H1 (cell line): ENCODE results near the gene CD200R1L. TPM values are rescaled to one million over a fixed set of nuclear protein-coding genes. Genes with fewer than 3 reads are reported as not detected.

Experiments
- CTCF ChIA-PET: fragments of 300-600 bp; sonication (Branson Sonifier 250); formaldehyde crosslinking; loops from one replicate; lab custom pipeline; 2021; ENCODE audit not compliant: partially characterized antibody; lab: Charles Lee
- POLR2A ChIA-PET: fragments of 300-600 bp; sonication (Branson Sonifier 250); formaldehyde crosslinking; loops from one replicate; lab custom pipeline; 2021; ENCODE audit warnings: inconsistent platforms; ENCODE audit not compliant: partially characterized antibody; lab: Charles Lee
- DNase-seq, 2 experiments: peaks; one replicate each; pipeline versions ENCODE4 v3.0.0 to v3.0.0-alpha.2; 2010 to 2022; ENCODE audit warnings: low spot score in 2 of 2, low read depth in 1 of 2, mixed read lengths in 1 of 2
- FAIRE-seq: peaks from 2 replicates; lab custom pipeline; 2011; peaks lifted over from hg19 to GRCh38; lab: Jason Lieb, UNC
- H2AFZ ChIP-seq: 2 replicates; pipeline ENCODE4 v1.8.1; 2012; ENCODE audit warnings: low read length, inconsistent platforms
- H2AK5ac ChIP-seq: 2 replicates; pipeline ENCODE4 v1.6.1; 2013; ENCODE audit warnings: low read depth, low read length
- H2BK120ac ChIP-seq: replicated peaks from 2 replicates; pipeline ENCODE3; 2013; ENCODE audit warnings: low read depth, low read length, inconsistent platforms
- H2BK12ac ChIP-seq: 2 replicates; pipeline ENCODE4 v1.6.1; 2013; ENCODE audit warnings: low read depth, low read length
- H2BK15ac ChIP-seq: 2 replicates; pipeline ENCODE4 v1.6.1; 2013; ENCODE audit warnings: low read length
- H2BK20ac ChIP-seq: 2 replicates; pipeline ENCODE4 v1.6.1; 2013; ENCODE audit warnings: low read length
- H2BK5ac ChIP-seq: 2 replicates; pipeline ENCODE4 v1.6.1; 2013; ENCODE audit warnings: low read depth, low read length
- H3K14ac ChIP-seq: 2 replicates; pipeline ENCODE4 v1.6.1; 2013; ENCODE audit warnings: inconsistent platforms; ENCODE audit not compliant: insufficient read length
- H3K18ac ChIP-seq: 2 replicates; pipeline ENCODE4 v1.6.1; 2013; ENCODE audit warnings: low read length; ENCODE audit errors: extremely low read depth
- H3K23ac ChIP-seq: 2 replicates; pipeline ENCODE4 v1.6.1; 2013; ENCODE audit warnings: inconsistent platforms; ENCODE audit not compliant: insufficient read length
- H3K23me2 ChIP-seq: 2 replicates; pipeline ENCODE4 v1.6.1; 2013; ENCODE audit warnings: low read depth, low read length
- H3K27ac ChIP-seq: 2 replicates; pipeline ENCODE4 v1.6.1; 2011; ENCODE audit warnings: low read depth, low read length, inconsistent platforms
- H3K27me3 ChIP-seq, 4 experiments: replicated peaks in 1 of 4; 1 replicate in 1 of 4; 2 replicates in 3 of 4; pipeline versions ENCODE4 v1.6.1 to v1.8.1; 2011 to 2013; ENCODE audit warnings: low read length in 3 of 4, mild to moderate bottlenecking in 3 of 4, inconsistent platforms in 2 of 4, mixed read lengths in 2 of 4, moderate library complexity in 1 of 4; ENCODE audit not compliant: control insufficient read depth in 3 of 4, insufficient read depth in 3 of 4; ENCODE audit errors: extremely low read depth in 1 of 4
- H3K36me3 ChIP-seq, 4 experiments: 2 replicates each; pipeline versions ENCODE4 v1.6.1 to v1.8.1; 2011 to 2013; ENCODE audit warnings: mild to moderate bottlenecking in 4 of 4, low read length in 3 of 4, moderate library complexity in 2 of 4, control low read depth in 1 of 4, inconsistent platforms in 1 of 4; ENCODE audit not compliant: insufficient read depth in 4 of 4, control insufficient read depth in 2 of 4
- H3K4ac ChIP-seq: replicated peaks from 2 replicates; pipeline ENCODE3; 2013; ENCODE audit warnings: low read length, low read depth, mixed read lengths, inconsistent platforms; ENCODE audit not compliant: insufficient read length
- H3K4me1 ChIP-seq, 4 experiments: replicated peaks in 1 of 4; 1 replicate in 1 of 4; 2 replicates in 3 of 4; pipeline versions ENCODE4 v1.6.1 to v1.8.1; 2011 to 2013; ENCODE audit warnings: low read length in 3 of 4, inconsistent platforms in 2 of 4, mixed read lengths in 1 of 4; ENCODE audit not compliant: insufficient read depth in 4 of 4, control insufficient read depth in 3 of 4
- H3K4me2 ChIP-seq, 2 experiments: 2 replicates each; pipeline versions ENCODE4 v1.6.1 to v1.8.1; 2011 to 2013; ENCODE audit warnings: low read depth in 2 of 2, low read length in 2 of 2, control low read depth in 1 of 2, inconsistent platforms in 1 of 2, mild to moderate bottlenecking in 1 of 2; ENCODE audit not compliant: insufficient read depth in 1 of 2
- H3K4me3 ChIP-seq, 4 experiments: fragments of 200-600, 300-600 bp in 1 of 4; sonication (generic), shearing (Covaris generic), sonication (Bioruptor Twin) in 1 of 4; 2 replicates each; pipeline versions ENCODE4 v1.5.1 to v1.8.1; 2011 to 2016; ENCODE audit warnings: low read length in 4 of 4, low read depth in 3 of 4, control low read depth in 2 of 4, inconsistent platforms in 2 of 4, mild to moderate bottlenecking in 2 of 4, mixed read lengths in 1 of 4, moderate library complexity in 1 of 4; ENCODE audit not compliant: insufficient read depth in 2 of 4; ENCODE audit errors: extremely low read depth in 1 of 4
- H3K56ac ChIP-seq: replicated peaks from 2 replicates; pipeline ENCODE3; 2013; ENCODE audit warnings: low read depth, mild to moderate bottlenecking, mixed read lengths, low read length, inconsistent platforms; ENCODE audit not compliant: insufficient read length
- H3K79me1 ChIP-seq: 2 replicates; pipeline ENCODE4 v1.6.1; 2013; ENCODE audit warnings: low read depth, low read length, control low read depth
- H3K79me2 ChIP-seq, 2 experiments: 2 replicates each; pipeline versions ENCODE4 v1.6.1 to v1.8.1; 2012 to 2013; ENCODE audit warnings: low read length in 2 of 2, mild to moderate bottlenecking in 2 of 2, inconsistent platforms in 1 of 2; ENCODE audit not compliant: insufficient read depth in 2 of 2, control insufficient read depth in 1 of 2
- H3K9ac ChIP-seq, 4 experiments: replicated peaks in 1 of 4; 1 replicate in 1 of 4; 2 replicates in 3 of 4; pipeline versions ENCODE4 v1.6.1 to v1.8.1; 2011 to 2013; ENCODE audit warnings: low read depth in 3 of 4, low read length in 3 of 4, control low read depth in 2 of 4, mild to moderate bottlenecking in 2 of 4, moderate library complexity in 2 of 4, inconsistent platforms in 1 of 4; ENCODE audit errors: extremely low read depth in 1 of 4
- H3K9me3 ChIP-seq, 2 experiments: 2 replicates each; pipeline versions ENCODE4 v1.6.1 to v1.8.1; 2012 to 2013; ENCODE audit warnings: mild to moderate bottlenecking in 2 of 2, moderate library complexity in 2 of 2, control low read depth in 1 of 2, inconsistent platforms in 1 of 2, low read depth in 1 of 2, low read length in 1 of 2, mixed read lengths in 1 of 2; ENCODE audit not compliant: insufficient read depth in 2 of 2
- H4K20me1 ChIP-seq, 2 experiments: replicated peaks in 1 of 2; 2 replicates each; pipeline versions ENCODE3 to v1.8.1; 2011 to 2013; ENCODE audit warnings: inconsistent platforms in 2 of 2, low read length in 2 of 2, mild to moderate bottlenecking in 1 of 2; ENCODE audit not compliant: insufficient read depth in 2 of 2, control insufficient read depth in 1 of 2
- H4K5ac ChIP-seq: 2 replicates; pipeline ENCODE4 v1.6.1; 2013; ENCODE audit warnings: low read length, low read depth, mixed read lengths, inconsistent platforms; ENCODE audit not compliant: insufficient read length
- H4K8ac ChIP-seq: 2 replicates; pipeline ENCODE4 v1.8.0; 2013; ENCODE audit warnings: mild to moderate bottlenecking, moderate library complexity, low read length, inconsistent platforms; ENCODE audit not compliant: insufficient read depth; ENCODE audit errors: extremely low read depth
- H4K91ac ChIP-seq: replicated peaks from 2 replicates; pipeline ENCODE3; 2013; ENCODE audit warnings: low read length, mixed read lengths, inconsistent platforms; ENCODE audit not compliant: insufficient read length
- ATF2 ChIP-seq: IDR thresholded peaks from 2 replicates; pipeline ENCODE4 v1.6.1; 2012; ENCODE audit warnings: low read length, inconsistent platforms
- CBX8 ChIP-seq: fragments of 300-800, 300-1000 bp; sonication (generic); IDR thresholded peaks from 2 replicates; pipeline ENCODE4 v1.7.1; 2016; ENCODE audit warnings: low read depth, low read length, borderline replicate concordance
- CEBPB ChIP-seq: IDR thresholded peaks from 2 replicates; pipeline ENCODE4 v1.6.1; 2012; ENCODE audit warnings: low read depth, low read length
- CHD2 ChIP-seq: IDR thresholded peaks from 2 replicates; pipeline ENCODE4 v1.6.1; 2012; ENCODE audit warnings: low read length, improper control_type of control experiment
- POU5F1 ChIP-seq: IDR thresholded peaks from 2 replicates; pipeline ENCODE4 v1.6.1; 2011; ENCODE audit warnings: low read depth, mild to moderate bottlenecking, low read length, moderate library complexity
- RFX5 ChIP-seq: IDR thresholded peaks from 2 replicates; pipeline ENCODE4 v1.6.1; 2011; ENCODE audit warnings: low read depth, low read length, improper control_type of control experiment, borderline replicate concordance
- SP2 ChIP-seq: IDR thresholded peaks from 2 replicates; pipeline ENCODE4 v1.6.1; 2012; ENCODE audit warnings: mild to moderate bottlenecking, low read length, inconsistent platforms
- USF2 ChIP-seq: IDR thresholded peaks from 2 replicates; pipeline ENCODE4 v1.6.1; 2011; ENCODE audit warnings: low read length, improper control_type of control experiment
- ZNF274 ChIP-seq: IDR thresholded peaks from 2 replicates; pipeline ENCODE4 v1.7.0; 2012; ENCODE audit warnings: low read length, borderline replicate concordance; ENCODE audit errors: extremely low read depth
- WGBS, 2 experiments: shearing (Covaris generic) in 1 of 2; methylation state at CpG; one replicate each; pipeline versions ENCODE4 v1.1.6 to v1.1.7; 2013 to 2015; ENCODE audit warnings: low lambda C conversion rate in 2 of 2, mixed read lengths in 2 of 2, inconsistent platforms in 1 of 2, low coverage in 1 of 2, missing lambda C conversion rate in 1 of 2; ENCODE audit not compliant: insufficient replicate concordance in 2 of 2, insufficient coverage in 1 of 2, insufficient read length in 1 of 2; ENCODE audit errors: extremely low coverage in 1 of 2, missing lambda C conversion rate in 1 of 2; 5-methylcytosine and 5-hydroxymethylcytosine counted together
- polyA plus RNA-seq, 7 experiments: library from polyadenylated mRNA; depleted of rRNA in 3 of 7; stranded (reverse) in 5 of 7; unstranded in 2 of 7; fragments of >200 nt in 5 of 7; fragments of 200-250 nt in 2 of 7; gene quantifications; 1 replicate in 5 of 7; 2 replicates in 1 of 7; 4 replicates in 1 of 7; pipeline versions ENCODE4 v1.2.1 to v1.2.3, GENCODE V29; 2011 to 2013; ENCODE audit warnings: missing spikeins in 2 of 7, mixed read lengths in 2 of 7
- total RNA-seq: library from RNA; stranded (reverse); fragmentation: NEBNext Ultra II Directional; extraction: Animal tissue kit (Norgen Biotek cat#: 25700); gene quantifications from 2 replicates; pipeline ENCODE4 v1.2.1, GENCODE V29; 2021

Gene CD200R1L
- total and polyA plus RNA-seq, 2 of the 8 experiments (the other 6 are each of a cell fraction or from before 2014, with no cell fraction given): not detected

DNA sequence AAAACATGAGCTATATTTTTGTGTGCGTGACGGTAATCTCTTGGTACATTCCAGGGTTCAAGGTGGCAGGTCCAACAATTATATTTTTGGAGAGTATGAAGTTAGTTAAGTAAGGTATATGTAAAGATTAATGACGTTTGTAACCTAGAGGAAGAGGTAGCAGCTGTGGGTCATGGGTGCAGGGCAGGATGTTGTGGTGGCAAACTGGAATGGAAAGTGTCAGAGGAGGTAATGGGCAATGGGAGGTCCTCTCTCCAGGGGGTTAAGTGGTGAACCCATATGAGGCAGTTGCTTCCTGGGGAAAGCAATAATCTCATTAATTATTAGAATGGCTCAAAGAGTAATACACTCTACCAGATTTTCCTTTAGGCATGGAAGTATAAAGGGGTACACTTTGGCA, 1.0 kb upstream of the CD200R1L start:
- ChIA-PET POLR2A (no interaction called here), CTCF (interaction anchor here (1.0 to 1.2 kb wide), 2 partner anchors 13 to 189 kb away, joined by 3 to 4 read pairs; no protein-coding TSS in a partner anchor)
- H3K36me3 ChIP-seq: no peaks in the 10 kb centered on the region
- H3K27me3 ChIP-seq: no peaks in the 10 kb centered on the region
- H2AFZ ChIP-seq: no peak overlapping the region
- H2BK120ac ChIP-seq: no peak overlapping the region
- H4K5ac ChIP-seq: no peak overlapping the region
- H3K4me2 ChIP-seq: no peak overlapping the region
- no peak overlapping the region for H3K9ac ChIP-seq
- H2BK15ac ChIP-seq: no peak overlapping the region
- H3K9me3 ChIP-seq: 0 out of 4 replicates have a peak, but pooled peaks cover 0 to 3% of the 10 kb centered on the region in 2 experiments
- no peak overlapping the region for H2BK5ac ChIP-seq
- no peak overlapping the region for H3K23ac ChIP-seq
- no peak overlapping the region for H4K91ac ChIP-seq
- no peaks in the 10 kb centered on the region for H3K79me2 ChIP-seq
- no peaks in the 10 kb centered on the region for H3K23me2 ChIP-seq
- no peak overlapping the region for H3K4me3 ChIP-seq
- DNase-seq: no peak
- no peak overlapping the region for H3K4ac ChIP-seq
- H2BK20ac ChIP-seq: no peak overlapping the region
- no peak overlapping the region for H3K18ac ChIP-seq
- no peak overlapping the region for H2AK5ac ChIP-seq
- H4K20me1 ChIP-seq: no peaks in the 10 kb centered on the region
- no peak overlapping the region for H4K8ac ChIP-seq
- H3K56ac ChIP-seq: no peak overlapping the region
- H3K27ac ChIP-seq: no peak overlapping the region
- H3K4me1 ChIP-seq: no peaks in the 10 kb centered on the region
- no peak overlapping the region for H2BK12ac ChIP-seq
- WGBS, 2 experiments: 90% methylated on average over 3 of the region's 3 CpGs; no CpG with 5 or more reads in 1 of the 2 experiments
- no peaks in the 10 kb centered on the region for H3K79me1 ChIP-seq
- H3K14ac ChIP-seq: no peak overlapping the region
- FAIRE-seq: no peak
- TF ChIP-seq CBX8 (no peak), CEBPB (no peak), ZNF274 (no peak), CHD2 (no peak), POU5F1 (no peak), ATF2 (no peak), SP2 (no peak), USF2 (no peak), RFX5 (no peak)
